H1 (cell line): ENCODE data around the gene AKT1S1. TPM values are rescaled to one million over a fixed set of nuclear protein-coding genes. Genes with fewer than 3 reads are reported as not detected.

Experiments used
- BACH1 ChIP-seq: IDR thresholded peaks from 2 replicates; pipeline ENCODE4 v1.6.1; 2012; ENCODE audit warnings: low read length, improper control_type of control experiment
- GABPA ChIP-seq: IDR thresholded peaks from 2 replicates; pipeline ENCODE4 v1.6.1; 2011; ENCODE audit warnings: mild to moderate bottlenecking, low read length, moderate library complexity, borderline replicate concordance; ENCODE audit not compliant: insufficient read depth
- MAFK ChIP-seq: IDR thresholded peaks from 2 replicates; pipeline ENCODE4 v1.6.1; 2012; ENCODE audit warnings: low read depth, mild to moderate bottlenecking, improper control_type of control experiment, low read length
- RNF2 ChIP-seq: fragments of 200-900, 300-1000 bp; sonication (generic); IDR thresholded peaks from 2 replicates; pipeline ENCODE4 v1.7.1; 2016; ENCODE audit warnings: borderline replicate concordance, low read depth, mild to moderate bottlenecking, antibody characterized with exemption, low read length; ENCODE audit not compliant: poor library complexity, severe bottlenecking; ENCODE audit errors: missing control alignments
- SIN3A ChIP-seq, 2 experiments: IDR thresholded peaks in 1 of 2; conservative IDR thresholded peaks in 1 of 2; 2 replicates each; pipeline ENCODE4 v1.6.1; 2011 to 2012; ENCODE audit warnings: low read length in 2 of 2, improper control_type of control experiment in 1 of 2, low read depth in 1 of 2, mild to moderate bottlenecking in 1 of 2
- TAF1 ChIP-seq: IDR thresholded peaks from 2 replicates; pipeline ENCODE4 v1.6.1; 2011; ENCODE audit warnings: mild to moderate bottlenecking, low read depth, low read length
- polyA plus RNA-seq, 7 experiments: library from polyadenylated mRNA; depleted of rRNA in 3 of 7; stranded (reverse) in 5 of 7; unstranded in 2 of 7; fragments of >200 nt in 5 of 7; fragments of 200-250 nt in 2 of 7; gene quantifications; 1 replicate in 5 of 7; 2 replicates in 1 of 7; 4 replicates in 1 of 7; pipeline versions ENCODE4 v1.2.1 to v1.2.3, GENCODE V29; 2011 to 2013; ENCODE audit warnings: missing spikeins in 2 of 7, mixed read lengths in 2 of 7
- total RNA-seq: library from RNA; stranded (reverse); fragmentation: NEBNext Ultra II Directional; extraction: Animal tissue kit (Norgen Biotek cat#: 25700); gene quantifications from 2 replicates; pipeline ENCODE4 v1.2.1, GENCODE V29; 2021

The AKT1S1 gene
- total and polyA plus RNA-seq, 2 of the 8 experiments (the other 6 are each of a cell fraction or from before 2014, with no cell fraction given): 40.7 to 45.9 TPM

DNA sequence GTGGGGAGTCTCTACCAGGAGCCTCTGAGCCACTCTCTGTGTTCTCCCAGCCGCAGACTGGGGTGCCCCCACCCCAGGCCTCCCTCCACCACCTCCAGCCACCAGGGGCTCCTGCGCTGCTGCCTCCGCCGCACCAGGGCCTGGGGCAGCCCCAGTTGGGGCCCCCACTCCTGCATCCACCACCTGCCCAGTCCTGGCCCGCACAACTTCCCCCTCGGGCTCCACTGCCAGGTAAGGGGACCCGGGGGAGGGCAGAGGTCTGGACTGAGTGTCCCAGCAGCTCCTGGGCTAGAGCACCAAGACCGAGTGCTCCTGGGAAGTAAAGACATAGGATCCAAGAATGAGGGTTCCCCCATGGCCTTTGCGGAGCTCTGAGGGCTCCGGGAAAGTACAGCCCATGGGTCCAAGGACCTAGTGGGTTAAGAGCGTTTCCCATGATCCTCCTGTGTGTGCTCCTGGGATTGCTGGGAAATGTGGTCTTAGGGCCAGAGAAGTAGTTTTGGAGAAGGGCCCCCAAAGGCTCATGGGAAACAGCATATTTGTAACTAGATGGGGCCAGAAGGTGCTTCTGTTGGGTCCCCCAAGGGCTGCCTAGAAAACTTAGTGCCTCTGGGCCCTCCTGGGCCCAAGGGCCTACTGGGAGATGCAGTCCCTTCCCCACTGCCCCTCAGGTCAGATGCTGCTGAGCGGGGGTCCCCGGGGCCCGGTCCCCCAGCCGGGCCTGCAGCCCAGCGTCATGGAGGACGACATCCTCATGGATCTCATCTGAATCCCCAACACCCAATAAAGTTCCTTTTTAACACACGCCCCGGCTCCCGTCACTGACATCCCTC, 40.8 kb downstream of the AKT1S1 start (continued):
- TF ChIP-seq MAFK: no peak
- no peak for TF ChIP-seq RNF2
- TF ChIP-seq TAF1: no peak
- TF ChIP-seq BACH1: no peak
- TF ChIP-seq SIN3A (conservative IDR thresholded peaks at IDR 0.05 in 1 of 2, IDR thresholded peaks at IDR 0.05 in 1 of 2; ENCODE audit: low read depth in 1 of 2, low read length in 2 of 2): no peak
- no peak for TF ChIP-seq GABPA
- TF ChIP-seq, all 59 proteins: peak for 0
